CD4-positive, alpha-beta T cell treated with Interleukin-17A for 1 hour (primary cell): Measurements from ENCODE around the gene CRTAC1.
"Not testable (repeated sequence)": the region's sequence is repeated elsewhere in the genome, so short reads cannot be mapped to it uniquely, and the experiment has no call there.

ENCODE experiments used
- DNase-seq: peaks from one replicate; pipeline ENCODE4 v3.0.0-alpha.2; 2020

The CRTAC1 gene

GRCh38 chr10:97863808-97864207 lies 166.6 kb downstream of the CRTAC1 start:
- DNase-seq, result no peak

- DNase-seq, result no peak
Measured at GRCh38 chr10:97861924-97862323, 168.5 kb downstream of the CRTAC1 start.

GRCh38 chr10:97861097-97861750 lies 169.2 kb downstream of the CRTAC1 start:
- DNase-seq, result no peak

GRCh38 chr10:97858001-97858439 lies 172.4 kb downstream of the CRTAC1 start:
- no peak for DNase-seq

GRCh38 chr10:97854743-97855142 lies 175.7 kb downstream of the CRTAC1 start:
- DNase-seq, result no peak

GRCh38 chr10:97852840-97853405 lies 177.5 kb downstream of the CRTAC1 start:
- DNase-seq, result no peak

GRCh38 chr10:97852277-97852676 lies 178.1 kb downstream of the CRTAC1 start:
- DNase-seq, result no peak

- peak; percentile 55 for DNase-seq
Measured at GRCh38 chr10:97851341-97852001, 178.9 kb downstream of the CRTAC1 start.

- DNase-seq, result peak; percentile 29
Measured at GRCh38 chr10:97850446-97850845, 180.0 kb downstream of the CRTAC1 start.

GRCh38 chr10:97849687-97850402 lies 180.6 kb downstream of the CRTAC1 start, which contains the start of gene GOLGA7B:
Gene GOLGA7B, plus strand, starts transcription at chr10:97849843. Its CDS starts 461 bp downstream, at chr10:97850304.
- DNase-seq, result peak; percentile 58

GRCh38 chr10:97849103-97849686 lies 181.2 kb downstream of the CRTAC1 start:
- DNase-seq, result peak; percentile 29

GRCh38 chr10:97844678-97845077 lies 185.7 kb downstream of the CRTAC1 start:
- no peak for DNase-seq

GRCh38 chr10:97843972-97844371 lies 186.4 kb downstream of the CRTAC1 start:
- DNase-seq, result not testable (repeated sequence)

GRCh38 chr10:97843281-97843671 lies 187.1 kb downstream of the CRTAC1 start:
- no peak for DNase-seq

GRCh38 chr10:97842656-97843280 lies 187.7 kb downstream of the CRTAC1 start:
- DNase-seq, result no peak

GRCh38 chr10:97842114-97842513 lies 188.3 kb downstream of the CRTAC1 start:
- DNase-seq, result not testable (repeated sequence)

- not testable (repeated sequence) for DNase-seq
Measured at GRCh38 chr10:97841166-97841565, 189.3 kb downstream of the CRTAC1 start.

GRCh38 chr10:97838091-97838490 lies 192.3 kb downstream of the CRTAC1 start:
- no peak for DNase-seq

GRCh38 chr10:97836446-97836845 lies 194.0 kb downstream of the CRTAC1 start:
- no peak for DNase-seq

- no peak for DNase-seq
Measured at GRCh38 chr10:97831259-97831658, 199.2 kb downstream of the CRTAC1 start.

GRCh38 chr10:97830064-97830463 lies 200.4 kb downstream of the CRTAC1 start:
- DNase-seq, result no peak

GRCh38 chr10:97828721-97829120 lies 201.7 kb downstream of the CRTAC1 start:
- DNase-seq, result peak; percentile 10
